K562 (cell line): ENCODE results near the gene DGCR6L. TPM values are rescaled to one million over a fixed set of nuclear protein-coding genes. Genes with fewer than 3 reads are reported as not detected.

Experiments used
- ATAC-seq: fragments of 200-7000 bp; cut with Tn5 transposase; 3 replicates; pipeline ENCODE4 v1.9.1; 2020; ENCODE audit warnings: moderate library complexity
- BruUV-seq: library from RNA; stranded (reverse); fragments of 400-500 nt; replicated peaks from 2 replicates; lab custom pipeline; 2021; lab: Mats Ljungman, UMichigan
- CTCF ChIA-PET: fragments of 300-600 bp; formaldehyde crosslinking; extraction: SDS; loops from one replicate; lab custom pipeline; 2021; ENCODE audit warnings: low intra/inter-chr PET ratio; lab: Yijun Ruan, JAX
- POLR2A ChIA-PET: fragments of 300-600, 350-650 bp; sonication (Branson Sonifier 250); formaldehyde crosslinking; extraction: SDS; loops from one replicate; lab custom pipeline; 2021; ENCODE audit warnings: antibody characterized with exemption, inconsistent platforms; lab: Yijun Ruan, JAX
- DNase-seq, 4 experiments: peaks; one replicate each; pipeline versions ENCODE4 v3.0.0 to v3.0.0-alpha.2; 2011 to 2018; ENCODE audit warnings: low spot score in 3 of 4, mixed read lengths in 3 of 4; ENCODE audit errors: extremely low read depth in 1 of 4
- FAIRE-seq: peaks from 2 replicates; lab custom pipeline; 2011; peaks lifted over from hg19 to GRCh38; lab: Jason Lieb, UNC
- H2AFZ ChIP-seq: 2 replicates; pipeline ENCODE4 v1.6.0; 2011; ENCODE audit warnings: low read depth, low read length, control low read depth, inconsistent platforms
- H3K27ac ChIP-seq: fragments of 200-600 bp; 3 replicates; pipeline ENCODE4 v1.8.0; 2011; ENCODE audit warnings: low read depth, mild to moderate bottlenecking, control low read depth, inconsistent platforms, low read length, moderate library complexity, mixed read lengths; ENCODE audit errors: extremely low read depth
- H3K27me3 ChIP-seq, 2 experiments: fragments of 300-600 bp in 1 of 2; 2 replicates in 1 of 2; 3 replicates in 1 of 2; pipeline versions ENCODE4 v1.6.0 to v1.8.0; 2011; ENCODE audit warnings: inconsistent platforms in 2 of 2, low read length in 2 of 2, mild to moderate bottlenecking in 1 of 2, mixed read lengths in 1 of 2, moderate library complexity in 1 of 2; ENCODE audit not compliant: control insufficient read depth in 2 of 2, insufficient read depth in 2 of 2
- H3K36me3 ChIP-seq: fragments of 300-600 bp; 3 replicates; pipeline ENCODE4 v1.8.0; 2011; ENCODE audit warnings: mild to moderate bottlenecking, low read length, inconsistent platforms; ENCODE audit not compliant: control insufficient read depth, insufficient read depth
- H3K4me1 ChIP-seq, 2 experiments: fragments of 200-600 bp in 1 of 2; replicated peaks in 1 of 2; 2 replicates in 1 of 2; 3 replicates in 1 of 2; pipeline versions ENCODE4 v1.5.1 to v1.8.0; 2011; ENCODE audit warnings: inconsistent platforms in 2 of 2, low read length in 2 of 2, mild to moderate bottlenecking in 1 of 2, mixed read lengths in 1 of 2, moderate library complexity in 1 of 2; ENCODE audit not compliant: control insufficient read depth in 2 of 2, insufficient read depth in 2 of 2
- H3K4me2 ChIP-seq: 2 replicates; pipeline ENCODE4 v1.6.1; 2011; ENCODE audit warnings: low read length, control low read depth, inconsistent platforms, mixed read lengths; ENCODE audit not compliant: insufficient read depth
- H3K4me3 ChIP-seq: fragments of 200-600 bp; sonication (generic), shearing (Covaris generic); 2 replicates; pipeline ENCODE4 v1.5.1; 2016; ENCODE audit warnings: control low read depth, inconsistent platforms
- H3K79me2 ChIP-seq: fragments of 200-600 bp; 3 replicates; pipeline ENCODE4 v1.8.0; 2011; ENCODE audit warnings: low read length, inconsistent platforms; ENCODE audit not compliant: control insufficient read depth, insufficient read depth
- H3K9ac ChIP-seq, 2 experiments: 2 replicates each; pipeline versions ENCODE4 v1.6.0 to v1.6.1; 2011; ENCODE audit warnings: low read depth in 2 of 2, low read length in 2 of 2, control low read depth in 1 of 2, inconsistent platforms in 1 of 2, mild to moderate bottlenecking in 1 of 2, mixed read lengths in 1 of 2; ENCODE audit not compliant: insufficient read depth in 1 of 2
- H3K9me1 ChIP-seq: one replicate; pipeline ENCODE4 v1.6.0; 2011; ENCODE audit warnings: inconsistent platforms, mild to moderate bottlenecking, low read length, moderate library complexity; ENCODE audit not compliant: control insufficient read depth, insufficient read depth
- H3K9me3 ChIP-seq: replicated peaks from 2 replicates; pipeline ENCODE4 v1.5.1; 2011; ENCODE audit warnings: low read depth, low read length, inconsistent platforms; ENCODE audit not compliant: control insufficient read depth, insufficient read depth
- H4K20me1 ChIP-seq: replicated peaks from 2 replicates; pipeline ENCODE4 v1.6.1; 2011; ENCODE audit warnings: low read length, inconsistent platforms, mixed read lengths; ENCODE audit not compliant: control insufficient read depth, insufficient read depth
- CBX8 ChIP-seq: fragments of 200-600 bp; sonication (generic); IDR thresholded peaks from 2 replicates; pipeline ENCODE4 v1.6.1; 2012; ENCODE audit warnings: borderline replicate concordance, mixed run types, low read depth, mild to moderate bottlenecking, moderate library complexity, mixed read lengths, low read length, control low read depth, inconsistent platforms; ENCODE audit not compliant: poor library complexity, severe bottlenecking; ENCODE audit errors: extremely low read depth
- CCNT2 ChIP-seq: IDR thresholded peaks from 2 replicates; pipeline ENCODE4 v1.6.1; 2011; ENCODE audit warnings: borderline replicate concordance, low read depth, mild to moderate bottlenecking, moderate library complexity, mixed read lengths, low read length; ENCODE audit not compliant: insufficient read length; ENCODE audit errors: extremely low read depth
- ETS1 ChIP-seq: conservative IDR thresholded peaks from 2 replicates; pipeline ENCODE4 v1.6.1; 2011; ENCODE audit warnings: low read depth, mild to moderate bottlenecking, low read length; ENCODE audit not compliant: control insufficient read depth
- HNRNPH1 ChIP-seq: fragments of 200-400 bp; formaldehyde crosslinking; optimal IDR thresholded peaks from 2 replicates; pipeline ENCODE3; 2017; ENCODE audit warnings: low read depth, mild to moderate bottlenecking, low read length, moderate library complexity
- NR2C1 ChIP-seq, 2 experiments: fragments of 450-650 bp; IDR thresholded peaks; 2 replicates each; pipeline ENCODE4 v1.6.1; 2017; ENCODE audit warnings: mild to moderate bottlenecking in 2 of 2, antibody characterized with exemption in 1 of 2, inconsistent platforms in 1 of 2, missing compliant biosample characterization in 1 of 2, missing genetic modification characterization in 1 of 2
- POLR2G ChIP-seq: fragments of 200-400 bp; formaldehyde crosslinking; IDR thresholded peaks from 2 replicates; pipeline ENCODE4 v1.6.1; 2017; ENCODE audit warnings: low read depth, mild to moderate bottlenecking, antibody characterized with exemption, low read length, moderate library complexity
- SIN3B ChIP-seq: fragments of 450-650 bp; IDR thresholded peaks from 2 replicates; pipeline ENCODE4 v1.6.1; 2017; ENCODE audit warnings: low read depth, mild to moderate bottlenecking, moderate library complexity
- SRF ChIP-seq, 2 experiments: fragments of 250-450, 450-650 bp in 1 of 2; sonication (Bioruptor Pico) in 1 of 2; sonication (generic) in 1 of 2; formaldehyde crosslinking; IDR thresholded peaks; 2 replicates each; pipeline versions ENCODE4 v1.5.0 to v1.5.1; 2020 to 2022; ENCODE audit warnings: mild to moderate bottlenecking in 1 of 2, missing genetic modification reagents in 1 of 2
- TRIM25 ChIP-seq: fragments of 450-650 bp; IDR thresholded peaks from 2 replicates; pipeline ENCODE4 v1.7.0; 2016; ENCODE audit warnings: borderline replicate concordance
- ZNF277 ChIP-seq: fragments of 250-450 bp; sonication (Bioruptor Pico); IDR thresholded peaks from 2 replicates; pipeline ENCODE4 v1.8.0; 2022; ENCODE audit warnings: inconsistent platforms, mild to moderate bottlenecking, moderate library complexity, borderline replicate concordance
- WGBS: fragments of 100-300 bp; shearing (Covaris generic); methylation state at CpG from one replicate; pipeline ENCODE4 v1.1.6; 2016; ENCODE audit warnings: low coverage, mixed read lengths; ENCODE audit not compliant: insufficient coverage; ENCODE audit errors: missing lambda C conversion rate; 5-methylcytosine and 5-hydroxymethylcytosine counted together
- in situ Hi-C: fragments of 300-500 bp; cut with MboI; formaldehyde crosslinking; loops from 4 replicates; pipeline ENCODE4 v1.15.0; 2018; ENCODE audit warnings: inconsistent platforms, mixed read lengths
- intact Hi-C: fragments of 100-400 bp; cut with micrococcal nuclease; formaldehyde crosslinking; loops from 2 replicates; pipeline ENCODE4 v1.14.2; 2022
- polyA plus RNA-seq, 8 experiments: library from polyadenylated mRNA; depleted of rRNA in 4 of 8; stranded (reverse) in 5 of 8; unstranded in 3 of 8; fragments of >200 nt; fragmentation: Nextera tagmentation in 2 of 8; fragmentation: Illumina TruSeq in 1 of 8; extraction: Ambion mirVana in 2 of 8; extraction: Trizol in 1 of 8; gene quantifications; 2 replicates each; pipeline versions ENCODE4 v1.2.1 to v1.2.3, GENCODE V29; 2011 to 2014; ENCODE audit warnings: inconsistent platforms in 1 of 8, missing spikeins in 1 of 8
- total RNA-seq, 7 experiments: library from RNA; depleted of rRNA in 6 of 7; stranded (reverse); fragments of >200 nt in 6 of 7; fragmentation: Illumina TruSeq in 2 of 7; extraction: Trizol in 2 of 7; gene quantifications; 2 replicates each; pipeline versions ENCODE4 v1.2.1 to v1.2.3, GENCODE V29; 2011 to 2021; ENCODE audit warnings: low replicate concordance in 1 of 7
- TF ChIP-seq, protein P1 (sequence below): fragments of 150-350 bp; conservative IDR thresholded peaks from 2 replicates; pipeline ENCODE4 v1.6.1; 2014; ENCODE audit warnings: low read length

Gene DGCR6L
- total and polyA plus RNA-seq, 9 of the 15 experiments (the other 6 are each of a cell fraction or from before 2014, with no cell fraction given): 3.6 to 151 (median 51.0) TPM

- H4K20me1 ChIP-seq: peaks cover 56% of the 10 kb centered on the region
- in situ Hi-C loops (no loop called here), intact Hi-C loops (loop anchor here (1.0 to 5.0 kb wide), 3 partner anchors 62 to 111 kb away; no protein-coding TSS in a partner anchor)
- ChIA-PET CTCF (interaction anchor here (0.6 to 2.0 kb wide), 10 partner anchors 17 to 358 kb away, joined by 3 to 62 read pairs (median 5); no protein-coding TSS in a partner anchor), POLR2A (interaction anchor here (0.6 kb wide), 1 partner anchor 10 kb away, joined by 3 read pairs; no protein-coding TSS in a partner anchor)
- peaks cover 4% of the 10 kb centered on the region for H3K9me1 ChIP-seq
- no TSS peak for BruUV-seq
- no peaks in the 10 kb centered on the region for H3K79me2 ChIP-seq
- H3K4me2 ChIP-seq: peak within 1 kb of the TSS; percentile 73
- H3K4me1 ChIP-seq: peaks cover 4 to 69% of the 10 kb centered on the region in 2 experiments; a peak in 4 of 5 replicates
- peak within 1 kb of the TSS; percentile 86 for H2AFZ ChIP-seq
- H3K4me3 ChIP-seq: peak within 1 kb of the TSS; percentile 48
- DNase-seq: peak; percentile 93 to 99 (median 96)
- H3K9me3 ChIP-seq: no peaks in the 10 kb centered on the region
- H3K27me3 ChIP-seq: peaks cover 19 to 69% of the 10 kb centered on the region in 2 experiments; a peak in 4 of 5 replicates
- ATAC-seq: peak; percentile 90
- no peak within 1 kb of the TSS for H3K27ac ChIP-seq
- FAIRE-seq: no peak
- WGBS: 7% methylated on average over 53 of the region's 58 CpGs
- no peaks in the 10 kb centered on the region for H3K36me3 ChIP-seq
- H3K9ac ChIP-seq: peak within 1 kb of the TSS; percentile 24 to 86; a peak in 3 of 4 replicates
- no peak for TF ChIP-seq SRF (CRISPR knock-in tag; IDR thresholded peaks at IDR 0.05)
- no peak for TF ChIP-seq ZNF277 (CRISPR knock-in tag)
- no peak for TF ChIP-seq CBX8
- peak; percentile 58 for TF ChIP-seq SIN3B
- TF ChIP-seq, protein P1, sequence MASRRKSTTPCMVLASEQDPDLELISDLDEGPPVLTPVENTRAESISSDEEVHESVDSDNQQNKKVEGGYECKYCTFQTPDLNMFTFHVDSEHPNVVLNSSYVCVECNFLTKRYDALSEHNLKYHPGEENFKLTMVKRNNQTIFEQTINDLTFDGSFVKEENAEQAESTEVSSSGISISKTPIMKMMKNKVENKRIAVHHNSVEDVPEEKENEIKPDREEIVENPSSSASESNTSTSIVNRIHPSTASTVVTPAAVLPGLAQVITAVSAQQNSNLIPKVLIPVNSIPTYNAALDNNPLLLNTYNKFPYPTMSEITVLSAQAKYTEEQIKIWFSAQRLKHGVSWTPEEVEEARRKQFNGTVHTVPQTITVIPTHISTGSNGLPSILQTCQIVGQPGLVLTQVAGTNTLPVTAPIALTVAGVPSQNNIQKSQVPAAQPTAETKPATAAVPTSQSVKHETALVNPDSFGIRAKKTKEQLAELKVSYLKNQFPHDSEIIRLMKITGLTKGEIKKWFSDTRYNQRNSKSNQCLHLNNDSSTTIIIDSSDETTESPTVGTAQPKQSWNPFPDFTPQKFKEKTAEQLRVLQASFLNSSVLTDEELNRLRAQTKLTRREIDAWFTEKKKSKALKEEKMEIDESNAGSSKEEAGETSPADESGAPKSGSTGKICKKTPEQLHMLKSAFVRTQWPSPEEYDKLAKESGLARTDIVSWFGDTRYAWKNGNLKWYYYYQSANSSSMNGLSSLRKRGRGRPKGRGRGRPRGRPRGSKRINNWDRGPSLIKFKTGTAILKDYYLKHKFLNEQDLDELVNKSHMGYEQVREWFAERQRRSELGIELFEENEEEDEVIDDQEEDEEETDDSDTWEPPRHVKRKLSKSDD: 0 out of 2 replicates have a peak, but pooled peaks have one; percentile 67
- TF ChIP-seq POLR2G: no peak
- peak; percentile 64; the same call in 1 of the 2 replicates for TF ChIP-seq ETS1
- TF ChIP-seq CCNT2: peak; percentile 75
- no peak for TF ChIP-seq HNRNPH1
- no peak for TF ChIP-seq TRIM25
- no peak for TF ChIP-seq NR2C1 (IDR thresholded peaks at IDR 0.05)
- TF ChIP-seq NR2C1 (tag; IDR thresholded peaks at IDR 0.05): no peak
Observed at GRCh38 chr22:20268279-20269012, 51.4 kb downstream of the DGCR6L start, which contains the start of gene RTN4R. TSS of gene RTN4R (minus strand) at chr22:20268318. CDS start at chr22:20268092, 226 bp downstream.
